ENCODE measurements around the gene DR1. TPM values are rescaled to one million over a fixed set of nuclear protein-coding genes. Genes with fewer than 3 reads are reported as not detected.

The DR1 gene
- total RNA-seq, 4 donors from 2014 or later: 22.1 to 44.9 (median 37.8) TPM

DNA sequence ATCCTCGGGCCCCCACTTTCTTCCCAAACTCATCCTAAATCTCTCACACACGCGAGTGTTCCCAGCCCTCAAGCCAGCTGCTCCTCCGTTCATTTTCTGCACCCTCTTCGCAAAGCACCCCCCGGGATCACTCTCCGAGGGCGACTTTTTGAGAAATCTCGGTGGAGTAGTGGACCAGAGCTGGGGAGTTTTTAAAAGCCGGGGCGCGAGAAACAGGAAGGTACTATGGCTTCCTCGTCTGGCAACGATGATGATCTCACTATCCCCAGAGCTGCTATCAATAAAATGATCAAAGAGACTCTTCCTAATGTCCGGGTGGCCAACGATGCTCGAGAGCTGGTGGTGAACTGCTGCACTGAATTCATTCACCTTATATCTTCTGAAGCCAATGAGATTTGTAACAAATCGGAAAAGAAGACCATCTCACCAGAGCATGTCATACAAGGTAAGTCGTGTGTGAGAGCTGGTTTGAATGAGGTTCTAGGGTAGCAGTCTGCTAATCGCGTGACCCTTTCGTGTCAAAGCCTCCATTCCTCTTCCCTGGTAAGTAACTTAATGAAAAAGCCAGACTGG is 800 bp downstream of the DR1 start:
- H3K27ac ChIP-seq: peak overlapping the region; percentile 96 to 98 (median 96)
- peaks cover 9 to 68% (median 19%) of the 10 kb centered on the region in 3 donors for H3K4me1 ChIP-seq
- TF ChIP-seq, protein P1, sequence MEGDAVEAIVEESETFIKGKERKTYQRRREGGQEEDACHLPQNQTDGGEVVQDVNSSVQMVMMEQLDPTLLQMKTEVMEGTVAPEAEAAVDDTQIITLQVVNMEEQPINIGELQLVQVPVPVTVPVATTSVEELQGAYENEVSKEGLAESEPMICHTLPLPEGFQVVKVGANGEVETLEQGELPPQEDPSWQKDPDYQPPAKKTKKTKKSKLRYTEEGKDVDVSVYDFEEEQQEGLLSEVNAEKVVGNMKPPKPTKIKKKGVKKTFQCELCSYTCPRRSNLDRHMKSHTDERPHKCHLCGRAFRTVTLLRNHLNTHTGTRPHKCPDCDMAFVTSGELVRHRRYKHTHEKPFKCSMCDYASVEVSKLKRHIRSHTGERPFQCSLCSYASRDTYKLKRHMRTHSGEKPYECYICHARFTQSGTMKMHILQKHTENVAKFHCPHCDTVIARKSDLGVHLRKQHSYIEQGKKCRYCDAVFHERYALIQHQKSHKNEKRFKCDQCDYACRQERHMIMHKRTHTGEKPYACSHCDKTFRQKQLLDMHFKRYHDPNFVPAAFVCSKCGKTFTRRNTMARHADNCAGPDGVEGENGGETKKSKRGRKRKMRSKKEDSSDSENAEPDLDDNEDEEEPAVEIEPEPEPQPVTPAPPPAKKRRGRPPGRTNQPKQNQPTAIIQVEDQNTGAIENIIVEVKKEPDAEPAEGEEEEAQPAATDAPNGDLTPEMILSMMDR (IDR thresholded peaks at IDR 0.05): no peak
- no peak for TF ChIP-seq POLR2A (IDR thresholded peaks at IDR 0.05)
- peak overlapping the region; percentile 77 to 98 (median 88) for H3K4me3 ChIP-seq
- no peaks in the 10 kb centered on the region for H3K27me3 ChIP-seq
- intact Hi-C loops (cut with DNase I): no loop called here
- H3K9me3 ChIP-seq: no peaks in the 10 kb centered on the region
- DNase-seq: no peak
- 0 to 1% methylated on average over 8 to 16 of the region's 22 CpGs for WGBS, 2 donors
- H3K36me3 ChIP-seq: no peaks in the 10 kb centered on the region

DNA sequence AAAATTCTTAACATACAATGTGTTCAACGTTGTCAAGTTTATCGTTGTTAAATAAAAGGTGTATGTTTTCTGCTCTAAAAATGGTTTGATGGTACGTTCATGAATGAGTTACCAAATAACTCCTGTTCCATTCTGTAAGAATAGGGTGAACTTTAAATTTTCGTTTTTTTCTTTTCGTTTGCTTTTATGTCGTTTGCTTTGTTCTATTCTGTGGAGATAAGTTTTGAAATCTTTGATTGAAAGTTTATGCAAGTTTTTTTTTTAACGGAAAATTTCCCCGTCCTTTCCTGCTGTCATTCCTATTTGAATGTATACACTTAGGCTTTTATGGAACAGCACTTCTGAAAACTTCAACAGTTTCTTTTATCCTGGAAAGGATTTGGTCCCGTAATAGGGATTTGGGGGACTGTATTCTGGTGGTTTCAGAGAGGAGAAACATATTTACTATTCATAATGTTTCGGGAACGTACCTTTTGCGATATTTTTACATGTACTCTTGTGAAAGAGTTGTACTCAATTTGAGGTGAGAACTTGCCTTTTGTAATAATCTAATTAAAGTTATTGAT is 1.7 kb downstream of the DR1 start:
- Histone ChIP-seq H3K36me3 (no peaks in the 10 kb centered on the region), H3K9me3 (no peaks in the 10 kb centered on the region), H3K4me1 (peaks cover 9 to 77% (median 27%) of the 10 kb centered on the region in 3 donors), H3K27ac (peak overlapping the region; percentile 96 to 98 (median 96)), H3K27me3 (no peaks in the 10 kb centered on the region), H3K4me3 (peak overlapping the region; percentile 77 to 98 (median 88))
- WGBS, 2 donors: 2% methylated on average over 12 of the region's 12 CpGs
- intact Hi-C loops (cut with DNase I): no loop called here
- no peak for DNase-seq
- TF ChIP-seq, protein P1 (IDR thresholded peaks at IDR 0.05): no peak
- TF ChIP-seq POLR2A (IDR thresholded peaks at IDR 0.05): no peak

DNA sequence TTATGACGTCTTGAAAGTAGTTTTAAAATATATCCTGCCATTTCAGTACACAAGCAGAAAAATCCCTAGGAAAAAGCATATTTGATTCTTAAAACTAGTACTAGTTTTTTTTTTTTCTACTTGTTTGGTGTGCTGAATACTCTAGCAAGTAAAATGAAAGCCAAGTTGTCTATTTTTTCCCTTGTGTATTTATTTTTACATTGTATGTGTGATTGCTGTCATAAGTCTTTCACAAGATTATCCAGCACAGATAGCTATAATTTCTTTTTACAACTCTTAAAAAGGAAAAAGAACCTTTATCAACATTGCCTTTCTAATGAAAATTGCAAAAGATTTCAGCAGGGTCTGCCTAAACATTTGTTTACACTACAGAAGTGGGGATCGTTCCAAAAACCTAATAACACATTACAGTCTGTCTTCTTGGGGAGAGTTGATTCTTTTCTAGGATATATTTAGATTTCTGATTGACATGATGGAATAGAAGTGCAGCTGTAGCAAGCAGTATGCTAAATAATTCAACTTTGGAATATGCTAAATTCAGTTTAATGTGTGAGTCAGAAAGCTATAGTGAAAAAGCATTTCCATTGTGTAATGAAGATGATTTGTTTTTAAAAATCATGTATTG is 2.5 kb downstream of the DR1 start:
- Histone ChIP-seq H3K9me3 (no peaks in the 10 kb centered on the region), H3K27ac (peak overlapping the region in 3 of 4 donors; percentile 96 to 97 (median 96)), H3K36me3 (no peaks in the 10 kb centered on the region), H3K4me1 (peaks cover 9 to 79% (median 30%) of the 10 kb centered on the region in 3 donors), H3K27me3 (no peaks in the 10 kb centered on the region), H3K4me3 (peak overlapping the region; percentile 77 to 98 (median 88))
- TF ChIP-seq, protein P1 (IDR thresholded peaks at IDR 0.05): no peak
- TF ChIP-seq POLR2A (IDR thresholded peaks at IDR 0.05): no peak
- 0 to 4% methylated on average over 2 of the region's 2 CpGs for WGBS, 2 donors
- intact Hi-C loops (cut with DNase I): no loop called here
- no peak for DNase-seq

DNA sequence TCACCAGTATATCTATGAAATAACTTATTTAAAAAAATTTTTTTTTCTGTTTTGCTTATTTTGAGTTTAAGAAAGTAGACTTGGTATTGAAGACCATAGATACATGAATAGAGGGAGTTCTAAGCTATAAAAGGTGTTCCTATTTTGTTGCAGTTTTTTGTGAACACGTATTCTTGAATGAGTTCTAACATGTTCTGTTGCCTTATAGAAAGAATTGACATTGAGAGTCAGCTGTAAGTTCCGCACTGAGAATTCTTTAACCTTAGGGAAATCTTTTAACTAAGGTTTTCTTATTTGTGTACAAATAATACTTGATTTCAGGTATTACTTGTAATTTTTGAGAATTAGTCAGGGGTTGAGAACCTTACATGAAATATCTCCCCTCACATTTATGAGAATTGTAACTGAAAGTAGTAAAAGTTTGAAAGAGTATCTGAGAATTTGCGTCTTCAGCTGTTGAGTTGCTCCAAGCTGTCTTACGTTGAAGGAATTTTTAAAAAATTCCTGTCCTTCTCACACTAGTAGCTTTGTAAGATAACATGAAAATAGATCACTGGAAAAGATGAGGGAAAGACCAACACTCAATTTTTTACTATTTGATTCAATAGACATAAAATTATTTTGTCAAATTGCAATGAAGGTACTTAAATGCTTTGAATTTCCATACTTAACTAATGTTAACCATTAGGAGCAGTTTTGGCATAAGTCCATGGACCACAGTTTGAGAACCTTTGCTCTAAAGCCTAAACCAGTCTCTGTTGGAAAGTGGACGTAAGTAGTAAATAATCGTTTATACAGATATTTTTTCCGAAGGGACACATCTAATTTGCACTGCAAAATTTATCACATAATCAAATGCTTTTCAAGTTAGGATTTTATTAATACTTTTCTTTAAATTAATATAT is 3.8 kb downstream of the DR1 start:
- H3K27ac ChIP-seq: peak overlapping the region in 3 of 4 donors; percentile 43 to 97 (median 96)
- no peak for DNase-seq
- H3K4me1 ChIP-seq: peaks cover 9 to 75% (median 30%) of the 10 kb centered on the region in 3 donors
- 42 to 46% methylated on average over 7 of the region's 7 CpGs for WGBS, 2 donors
- TF ChIP-seq POLR2A (IDR thresholded peaks at IDR 0.05): no peak
- TF ChIP-seq, protein P1 (IDR thresholded peaks at IDR 0.05): no peak
- H3K36me3 ChIP-seq: peaks cover 0 to 9% (median 0%) of the 10 kb centered on the region in 3 donors
- no peaks in the 10 kb centered on the region for H3K9me3 ChIP-seq
- intact Hi-C loops (cut with DNase I): no loop called here
- H3K4me3 ChIP-seq: peak overlapping the region; percentile 77 to 98 (median 88)
- no peaks in the 10 kb centered on the region for H3K27me3 ChIP-seq

Data from esophagus squamous epithelium (tissue), 5 donors.